SK-N-SH treated with all-trans-retinoic acid at 6 μM for 48 hours (cell line): Measurements from ENCODE around the gene MZT2A.

Source experiments
- SNAI2 ChIP-seq: fragments of 250-450 bp; sonication (Bioruptor Pico); IDR thresholded peaks from 2 replicates; pipeline ENCODE4 v1.5.0; 2020; ENCODE audit warnings: mild to moderate bottlenecking, moderate library complexity
- TCF4 ChIP-seq: fragments of 250-450 bp; sonication (Bioruptor Pico); IDR thresholded peaks from 2 replicates; pipeline ENCODE4 v1.8.0; 2021; ENCODE audit warnings: mild to moderate bottlenecking, moderate library complexity, borderline replicate concordance
- ZFP3 ChIP-seq: fragments of 250-450 bp; sonication (Bioruptor Pico); IDR thresholded peaks from 2 replicates; pipeline ENCODE4 v1.5.0; 2020; ENCODE audit warnings: mild to moderate bottlenecking, moderate library complexity
- TF ChIP-seq, protein P1 (sequence below): fragments of 250-450 bp; sonication (Bioruptor Pico); IDR thresholded peaks from 2 replicates; pipeline ENCODE4 v1.8.0; 2020; ENCODE audit warnings: mild to moderate bottlenecking, moderate library complexity, borderline replicate concordance
- TF ChIP-seq, protein P2 (sequence below): fragments of 250-450 bp; sonication (Bioruptor Pico); IDR thresholded peaks from 2 replicates; pipeline ENCODE4 v1.8.0; 2021; ENCODE audit warnings: low read depth, mild to moderate bottlenecking, moderate library complexity, borderline replicate concordance
- TF ChIP-seq, protein P3 (sequence below): fragments of 250-450 bp; sonication (Bioruptor Pico); IDR thresholded peaks from 2 replicates; pipeline ENCODE4 v1.5.0; 2020; ENCODE audit warnings: mild to moderate bottlenecking, moderate library complexity

DNA sequence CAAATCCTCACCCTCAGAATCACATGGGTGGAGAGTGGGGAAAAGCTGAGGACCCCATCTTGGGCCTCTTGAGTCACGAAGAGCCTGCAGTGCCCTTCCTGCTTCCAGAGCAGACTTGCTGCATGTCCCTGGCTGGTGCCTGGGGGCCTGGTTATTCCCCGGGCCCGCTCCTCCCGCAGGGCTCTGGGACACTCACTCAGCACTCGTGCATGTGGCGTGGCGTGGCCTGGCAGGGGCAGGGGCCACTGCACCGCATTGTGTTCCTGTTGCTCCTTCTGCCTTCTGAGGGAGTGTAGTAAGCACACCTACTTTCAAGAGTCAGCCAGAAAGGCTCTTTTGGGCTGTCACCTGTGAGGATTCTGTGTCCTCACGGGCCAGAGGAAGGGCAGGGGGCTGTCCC lies 17.4 kb upstream of the MZT2A start:
- TF ChIP-seq, protein P1, sequence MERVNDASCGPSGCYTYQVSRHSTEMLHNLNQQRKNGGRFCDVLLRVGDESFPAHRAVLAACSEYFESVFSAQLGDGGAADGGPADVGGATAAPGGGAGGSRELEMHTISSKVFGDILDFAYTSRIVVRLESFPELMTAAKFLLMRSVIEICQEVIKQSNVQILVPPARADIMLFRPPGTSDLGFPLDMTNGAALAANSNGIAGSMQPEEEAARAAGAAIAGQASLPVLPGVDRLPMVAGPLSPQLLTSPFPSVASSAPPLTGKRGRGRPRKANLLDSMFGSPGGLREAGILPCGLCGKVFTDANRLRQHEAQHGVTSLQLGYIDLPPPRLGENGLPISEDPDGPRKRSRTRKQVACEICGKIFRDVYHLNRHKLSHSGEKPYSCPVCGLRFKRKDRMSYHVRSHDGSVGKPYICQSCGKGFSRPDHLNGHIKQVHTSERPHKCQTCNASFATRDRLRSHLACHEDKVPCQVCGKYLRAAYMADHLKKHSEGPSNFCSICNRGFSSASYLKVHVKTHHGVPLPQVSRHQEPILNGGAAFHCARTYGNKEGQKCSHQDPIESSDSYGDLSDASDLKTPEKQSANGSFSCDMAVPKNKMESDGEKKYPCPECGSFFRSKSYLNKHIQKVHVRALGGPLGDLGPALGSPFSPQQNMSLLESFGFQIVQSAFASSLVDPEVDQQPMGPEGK (CRISPR knock-in tag) = no peak
- TF ChIP-seq TCF4 (CRISPR knock-in tag) (no peak), ZFP3 (CRISPR knock-in tag) (no peak), SNAI2 (CRISPR knock-in tag) (no peak)
- TF ChIP-seq, protein P2, sequence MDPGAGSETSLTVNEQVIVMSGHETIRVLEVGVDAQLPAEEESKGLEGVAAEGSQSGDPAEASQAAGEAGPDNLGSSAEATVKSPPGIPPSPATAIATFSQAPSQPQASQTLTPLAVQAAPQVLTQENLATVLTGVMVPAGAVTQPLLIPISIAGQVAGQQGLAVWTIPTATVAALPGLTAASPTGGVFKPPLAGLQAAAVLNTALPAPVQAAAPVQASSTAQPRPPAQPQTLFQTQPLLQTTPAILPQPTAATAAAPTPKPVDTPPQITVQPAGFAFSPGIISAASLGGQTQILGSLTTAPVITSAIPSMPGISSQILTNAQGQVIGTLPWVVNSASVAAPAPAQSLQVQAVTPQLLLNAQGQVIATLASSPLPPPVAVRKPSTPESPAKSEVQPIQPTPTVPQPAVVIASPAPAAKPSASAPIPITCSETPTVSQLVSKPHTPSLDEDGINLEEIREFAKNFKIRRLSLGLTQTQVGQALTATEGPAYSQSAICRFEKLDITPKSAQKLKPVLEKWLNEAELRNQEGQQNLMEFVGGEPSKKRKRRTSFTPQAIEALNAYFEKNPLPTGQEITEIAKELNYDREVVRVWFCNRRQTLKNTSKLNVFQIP (CRISPR knock-in tag) = no peak
- TF ChIP-seq, protein P3, sequence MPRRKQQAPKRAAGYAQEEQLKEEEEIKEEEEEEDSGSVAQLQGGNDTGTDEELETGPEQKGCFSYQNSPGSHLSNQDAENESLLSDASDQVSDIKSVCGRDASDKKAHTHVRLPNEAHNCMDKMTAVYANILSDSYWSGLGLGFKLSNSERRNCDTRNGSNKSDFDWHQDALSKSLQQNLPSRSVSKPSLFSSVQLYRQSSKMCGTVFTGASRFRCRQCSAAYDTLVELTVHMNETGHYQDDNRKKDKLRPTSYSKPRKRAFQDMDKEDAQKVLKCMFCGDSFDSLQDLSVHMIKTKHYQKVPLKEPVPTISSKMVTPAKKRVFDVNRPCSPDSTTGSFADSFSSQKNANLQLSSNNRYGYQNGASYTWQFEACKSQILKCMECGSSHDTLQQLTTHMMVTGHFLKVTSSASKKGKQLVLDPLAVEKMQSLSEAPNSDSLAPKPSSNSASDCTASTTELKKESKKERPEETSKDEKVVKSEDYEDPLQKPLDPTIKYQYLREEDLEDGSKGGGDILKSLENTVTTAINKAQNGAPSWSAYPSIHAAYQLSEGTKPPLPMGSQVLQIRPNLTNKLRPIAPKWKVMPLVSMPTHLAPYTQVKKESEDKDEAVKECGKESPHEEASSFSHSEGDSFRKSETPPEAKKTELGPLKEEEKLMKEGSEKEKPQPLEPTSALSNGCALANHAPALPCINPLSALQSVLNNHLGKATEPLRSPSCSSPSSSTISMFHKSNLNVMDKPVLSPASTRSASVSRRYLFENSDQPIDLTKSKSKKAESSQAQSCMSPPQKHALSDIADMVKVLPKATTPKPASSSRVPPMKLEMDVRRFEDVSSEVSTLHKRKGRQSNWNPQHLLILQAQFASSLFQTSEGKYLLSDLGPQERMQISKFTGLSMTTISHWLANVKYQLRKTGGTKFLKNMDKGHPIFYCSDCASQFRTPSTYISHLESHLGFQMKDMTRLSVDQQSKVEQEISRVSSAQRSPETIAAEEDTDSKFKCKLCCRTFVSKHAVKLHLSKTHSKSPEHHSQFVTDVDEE (CRISPR knock-in tag) = no peak
